Mesendoderm (in vitro differentiated cells): Measurements from ENCODE around the gene HMGCS1.

Experiments
- DNase-seq: peaks from one replicate; pipeline ENCODE4 v3.0.0; 2013
- H2AK5ac ChIP-seq: 2 replicates; pipeline ENCODE4 v1.6.1; 2013; ENCODE audit warnings: low read length, inconsistent platforms
- H2BK120ac ChIP-seq: 2 replicates; pipeline ENCODE4 v1.6.1; 2013; ENCODE audit warnings: low read depth, mild to moderate bottlenecking, low read length, moderate library complexity, mixed read lengths
- H2BK15ac ChIP-seq: replicated peaks from 2 replicates; pipeline ENCODE4 v1.6.1; 2013; ENCODE audit warnings: low read depth, mild to moderate bottlenecking, moderate library complexity
- H2BK5ac ChIP-seq: 2 replicates; pipeline ENCODE4 v1.6.1; 2013; ENCODE audit warnings: low read length, inconsistent platforms
- H3K18ac ChIP-seq: 2 replicates; pipeline ENCODE4 v1.6.1; 2013; ENCODE audit warnings: mild to moderate bottlenecking, low read length, mixed read lengths
- H3K23ac ChIP-seq: one replicate; pipeline ENCODE4 v1.6.1; 2013; ENCODE audit warnings: low read length
- H3K27ac ChIP-seq: 2 replicates; pipeline ENCODE4 v1.5.1; 2013; ENCODE audit warnings: low read depth, mild to moderate bottlenecking, inconsistent platforms, low read length, moderate library complexity
- H3K27me3 ChIP-seq: 2 replicates; pipeline ENCODE4 v1.6.1; 2013; ENCODE audit warnings: low read length, control low read depth, mild to moderate bottlenecking, inconsistent platforms; ENCODE audit not compliant: insufficient read depth, poor library complexity
- H3K36me3 ChIP-seq: 2 replicates; pipeline ENCODE4 v1.6.1; 2013; ENCODE audit warnings: low read length, inconsistent platforms; ENCODE audit not compliant: control insufficient read depth, insufficient read depth
- H3K4ac ChIP-seq: one replicate; pipeline ENCODE4 v1.6.1; 2013; ENCODE audit warnings: low read depth, mild to moderate bottlenecking, low read length, moderate library complexity
- H3K4me1 ChIP-seq: 2 replicates; pipeline ENCODE4 v1.6.1; 2013; ENCODE audit warnings: low read depth, low read length, inconsistent platforms; ENCODE audit not compliant: control insufficient read depth
- H3K4me2 ChIP-seq: 2 replicates; pipeline ENCODE4 v1.6.1; 2013; ENCODE audit warnings: low read length
- H3K4me3 ChIP-seq: 2 replicates; pipeline ENCODE4 v1.5.1; 2013; ENCODE audit warnings: mild to moderate bottlenecking, low read length
- H3K56ac ChIP-seq: one replicate; pipeline ENCODE4 v1.6.1; 2013; ENCODE audit warnings: low read length
- H3K79me1 ChIP-seq: 2 replicates; pipeline ENCODE4 v1.6.1; 2013; ENCODE audit warnings: low read length, inconsistent platforms
- H3K79me2 ChIP-seq: 2 replicates; pipeline ENCODE4 v1.6.1; 2013; ENCODE audit warnings: mild to moderate bottlenecking, low read length; ENCODE audit not compliant: control insufficient read depth, insufficient read depth
- H3K9ac ChIP-seq: 2 replicates; pipeline ENCODE4 v1.6.1; 2013; ENCODE audit warnings: low read length, inconsistent platforms
- H4K5ac ChIP-seq: one replicate; pipeline ENCODE4 v1.6.1; 2013; ENCODE audit warnings: low read length
- H4K8ac ChIP-seq: one replicate; pipeline ENCODE4 v1.6.1; 2013; ENCODE audit warnings: low read depth, mild to moderate bottlenecking, control low read depth, low read length, moderate library complexity
- WGBS: extraction: QIAGEN DNeasy Blood & Tissue Kit; methylation state at CpG from one replicate; pipeline ENCODE4 v1.1.7; 2013; ENCODE audit warnings: low lambda C conversion rate, missing lambda C conversion rate; ENCODE audit not compliant: insufficient coverage; ENCODE audit errors: extremely low coverage; 5-methylcytosine and 5-hydroxymethylcytosine counted together

The HMGCS1 gene

GRCh38 chr5:43281840-43282658 lies 31.2 kb downstream of the HMGCS1 start:
- H2BK15ac ChIP-seq, result no peak overlapping the region
- no peak for DNase-seq

DNA sequence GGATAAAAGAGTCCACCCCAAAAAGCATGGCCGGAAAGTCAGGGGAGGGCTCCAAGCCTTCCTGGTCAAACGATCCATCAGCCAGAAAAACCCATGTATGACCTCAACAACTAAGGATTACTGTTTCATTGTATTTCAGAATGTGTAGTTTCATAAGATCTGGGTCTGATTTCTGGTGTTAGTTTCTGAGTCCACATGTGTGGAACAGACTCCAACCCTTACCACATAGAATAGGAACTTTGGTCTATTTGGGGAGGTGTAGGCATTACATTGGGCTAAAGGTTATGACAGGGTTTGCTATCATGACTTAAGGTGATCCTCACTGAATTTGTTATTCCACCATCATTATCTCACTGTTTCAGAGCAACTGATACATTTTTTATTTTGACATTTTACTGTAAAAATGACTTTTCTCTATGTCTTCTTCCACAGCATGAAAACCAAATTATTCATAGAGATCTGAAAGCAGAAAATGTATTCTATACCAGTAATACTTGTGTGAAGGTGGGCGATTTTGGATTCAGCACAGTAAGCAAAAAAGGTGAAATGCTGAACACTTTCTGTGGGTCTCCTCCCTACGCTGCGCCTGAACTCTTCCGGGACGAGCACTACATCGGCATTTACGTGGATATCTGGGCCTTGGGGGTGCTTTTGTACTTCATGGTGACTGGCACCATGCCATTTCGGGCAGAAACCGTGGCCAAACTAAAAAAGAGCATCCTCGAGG lies 33.5 kb downstream of the HMGCS1 start:
- Histone ChIP-seq H2BK120ac (no peak overlapping the region), H3K36me3 (no peaks in the 10 kb centered on the region), H3K18ac (no peak overlapping the region), H4K8ac (no peak overlapping the region), H3K56ac (no peak overlapping the region), H3K4me3 (no peak overlapping the region), H3K4me1 (no peaks in the 10 kb centered on the region), H3K4me2 (no peak overlapping the region), H2AK5ac (no peak overlapping the region), H2BK15ac (no peak overlapping the region), H3K79me2 (no peaks in the 10 kb centered on the region), H3K27ac (no peak overlapping the region), H3K79me1 (no peaks in the 10 kb centered on the region), H2BK5ac (no peak overlapping the region), H4K5ac (no peak overlapping the region), H3K4ac (no peak overlapping the region), H3K27me3 (no peaks in the 10 kb centered on the region), H3K23ac (no peak overlapping the region), H3K9ac (no peak overlapping the region)
- WGBS, result no CpG with 5 or more reads among the region's 12 CpGs
- DNase-seq, result no peak

More at GRCh38 chr5:43281840-43282658, 31.2 kb downstream of the HMGCS1 start:
- no peaks in the 10 kb centered on the region for H3K36me3 ChIP-seq
- no peaks in the 10 kb centered on the region for H3K4me1 ChIP-seq
- no peak overlapping the region for H3K56ac ChIP-seq
- H3K27me3 ChIP-seq, result no peaks in the 10 kb centered on the region
- no peak overlapping the region for H3K27ac ChIP-seq
- no peak overlapping the region for H3K23ac ChIP-seq
- H4K8ac ChIP-seq, result no peak overlapping the region
- H3K18ac ChIP-seq, result no peak overlapping the region
- no peaks in the 10 kb centered on the region for H3K79me1 ChIP-seq
- no peak overlapping the region for H3K4ac ChIP-seq
- no peak overlapping the region for H2BK5ac ChIP-seq
- WGBS, result no CpG with 5 or more reads among the region's 7 CpGs
- no peak overlapping the region for H3K4me2 ChIP-seq
- H3K79me2 ChIP-seq, result no peaks in the 10 kb centered on the region
- H4K5ac ChIP-seq, result no peak overlapping the region
- H3K9ac ChIP-seq, result no peak overlapping the region
- H3K4me3 ChIP-seq, result no peak overlapping the region
- no peak overlapping the region for H2AK5ac ChIP-seq
- H2BK120ac ChIP-seq, result no peak overlapping the region

- Histone ChIP-seq H3K79me2 (no peaks in the 10 kb centered on the region), H3K56ac (no peak overlapping the region), H3K4me2 (no peak overlapping the region), H3K9ac (no peak overlapping the region), H2BK15ac (no peak overlapping the region), H3K23ac (no peak overlapping the region), H3K18ac (no peak overlapping the region), H2BK120ac (no peak overlapping the region), H4K8ac (no peak overlapping the region), H3K79me1 (no peaks in the 10 kb centered on the region), H2AK5ac (no peak overlapping the region), H3K4ac (no peak overlapping the region), H3K27ac (no peak overlapping the region), H3K4me3 (no peak overlapping the region), H3K27me3 (no peaks in the 10 kb centered on the region), H3K4me1 (no peaks in the 10 kb centered on the region), H2BK5ac (no peak overlapping the region), H4K5ac (no peak overlapping the region), H3K36me3 (no peaks in the 10 kb centered on the region)
- no peak for DNase-seq
- WGBS, result no CpG with 5 or more reads among the region's 4 CpGs
Observed at GRCh38 chr5:43275391-43275790, 37.8 kb downstream of the HMGCS1 start.

GRCh38 chr5:43274435-43275114 lies 38.6 kb downstream of the HMGCS1 start:
- no peak overlapping the region for H3K56ac ChIP-seq
- no peak overlapping the region for H3K23ac ChIP-seq
- DNase-seq, result no peak
- no peak overlapping the region for H2BK120ac ChIP-seq
- no peak overlapping the region for H2BK5ac ChIP-seq
- no peak overlapping the region for H3K18ac ChIP-seq
- H3K4me3 ChIP-seq, result no peak overlapping the region
- H3K36me3 ChIP-seq, result no peaks in the 10 kb centered on the region
- no peak overlapping the region for H3K9ac ChIP-seq
- H3K27me3 ChIP-seq, result no peaks in the 10 kb centered on the region
- H3K4ac ChIP-seq, result no peak overlapping the region
- no CpG with 5 or more reads among the region's 7 CpGs for WGBS
- H2BK15ac ChIP-seq, result no peak overlapping the region
- H3K79me2 ChIP-seq, result no peaks in the 10 kb centered on the region
- H3K4me1 ChIP-seq, result no peaks in the 10 kb centered on the region
- H2AK5ac ChIP-seq, result no peak overlapping the region
- no peak overlapping the region for H3K4me2 ChIP-seq
- H3K79me1 ChIP-seq, result no peaks in the 10 kb centered on the region
- no peak overlapping the region for H4K8ac ChIP-seq
- no peak overlapping the region for H4K5ac ChIP-seq
- no peak overlapping the region for H3K27ac ChIP-seq

DNA sequence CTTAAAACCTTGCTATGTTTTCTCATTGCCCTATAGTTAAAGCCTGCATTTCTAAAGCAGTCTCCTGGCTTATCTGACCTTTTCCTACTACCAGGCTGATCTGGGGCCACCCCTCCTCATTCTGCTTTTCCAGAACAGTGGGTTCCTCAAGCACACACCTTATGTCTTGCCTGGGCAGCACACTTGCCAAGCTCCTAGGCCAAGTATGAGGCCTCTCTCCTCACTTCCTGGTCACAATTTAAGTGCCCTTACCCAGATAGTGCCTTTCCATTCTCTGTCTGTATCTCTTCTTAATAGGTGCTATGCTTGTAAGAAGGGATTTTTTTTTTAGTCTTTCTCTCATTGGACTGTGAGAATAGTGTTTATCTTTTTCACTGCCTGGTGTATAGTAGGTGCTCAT lies 39.7 kb downstream of the HMGCS1 start:
- DNase-seq, result no peak
- Histone ChIP-seq H3K4me3 (no peak overlapping the region), H3K4me1 (no peaks in the 10 kb centered on the region), H3K4me2 (no peak overlapping the region), H2BK15ac (no peak overlapping the region), H2BK120ac (no peak overlapping the region), H4K5ac (no peak overlapping the region), H3K36me3 (no peaks in the 10 kb centered on the region), H3K23ac (no peak overlapping the region), H2BK5ac (no peak overlapping the region), H4K8ac (no peak overlapping the region), H3K27ac (no peak overlapping the region), H3K4ac (no peak overlapping the region), H3K18ac (no peak overlapping the region), H3K9ac (no peak overlapping the region), H3K79me1 (no peaks in the 10 kb centered on the region), H3K56ac (no peak overlapping the region), H3K27me3 (no peaks in the 10 kb centered on the region), H2AK5ac (no peak overlapping the region), H3K79me2 (no peaks in the 10 kb centered on the region)
